OCI-LY7 (cell line): ENCODE data around the gene KLLN.

Experiments
- EZH2phosphoT487 ChIP-seq: fragments of 200-600 bp; sonication (generic); IDR thresholded peaks from 2 replicates; pipeline ENCODE4 v1.6.1; 2018; ENCODE audit warnings: low read depth, borderline replicate concordance, mild to moderate bottlenecking, mixed run types, antibody characterized with exemption, low read length, moderate library complexity, mixed read lengths
- TF ChIP-seq, protein P1 (sequence below): fragments of 200-600 bp; sonication (generic); conservative IDR thresholded peaks from 2 replicates; pipeline ENCODE4 v1.5.1; 2014; ENCODE audit warnings: mild to moderate bottlenecking, antibody characterized with exemption, low read length, moderate library complexity, mixed read lengths

GRCh38 chr10:87875929-87876571 lies 12.7 kb upstream of the KLLN start:
- TF ChIP-seq EZH2phosphoT487, result no peak
- TF ChIP-seq, protein P1, sequence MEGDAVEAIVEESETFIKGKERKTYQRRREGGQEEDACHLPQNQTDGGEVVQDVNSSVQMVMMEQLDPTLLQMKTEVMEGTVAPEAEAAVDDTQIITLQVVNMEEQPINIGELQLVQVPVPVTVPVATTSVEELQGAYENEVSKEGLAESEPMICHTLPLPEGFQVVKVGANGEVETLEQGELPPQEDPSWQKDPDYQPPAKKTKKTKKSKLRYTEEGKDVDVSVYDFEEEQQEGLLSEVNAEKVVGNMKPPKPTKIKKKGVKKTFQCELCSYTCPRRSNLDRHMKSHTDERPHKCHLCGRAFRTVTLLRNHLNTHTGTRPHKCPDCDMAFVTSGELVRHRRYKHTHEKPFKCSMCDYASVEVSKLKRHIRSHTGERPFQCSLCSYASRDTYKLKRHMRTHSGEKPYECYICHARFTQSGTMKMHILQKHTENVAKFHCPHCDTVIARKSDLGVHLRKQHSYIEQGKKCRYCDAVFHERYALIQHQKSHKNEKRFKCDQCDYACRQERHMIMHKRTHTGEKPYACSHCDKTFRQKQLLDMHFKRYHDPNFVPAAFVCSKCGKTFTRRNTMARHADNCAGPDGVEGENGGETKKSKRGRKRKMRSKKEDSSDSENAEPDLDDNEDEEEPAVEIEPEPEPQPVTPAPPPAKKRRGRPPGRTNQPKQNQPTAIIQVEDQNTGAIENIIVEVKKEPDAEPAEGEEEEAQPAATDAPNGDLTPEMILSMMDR, result no peak
